ENCODE data around the gene SHISA6.

Gene SHISA6

GRCh38 chr17:11467639-11468038 is 226.6 kb downstream of the SHISA6 start:
- DNase-seq, result no peak

- DNase-seq, result no peak
Observed at GRCh38 chr17:11485336-11486100, 244.5 kb downstream of the SHISA6 start.

DNA sequence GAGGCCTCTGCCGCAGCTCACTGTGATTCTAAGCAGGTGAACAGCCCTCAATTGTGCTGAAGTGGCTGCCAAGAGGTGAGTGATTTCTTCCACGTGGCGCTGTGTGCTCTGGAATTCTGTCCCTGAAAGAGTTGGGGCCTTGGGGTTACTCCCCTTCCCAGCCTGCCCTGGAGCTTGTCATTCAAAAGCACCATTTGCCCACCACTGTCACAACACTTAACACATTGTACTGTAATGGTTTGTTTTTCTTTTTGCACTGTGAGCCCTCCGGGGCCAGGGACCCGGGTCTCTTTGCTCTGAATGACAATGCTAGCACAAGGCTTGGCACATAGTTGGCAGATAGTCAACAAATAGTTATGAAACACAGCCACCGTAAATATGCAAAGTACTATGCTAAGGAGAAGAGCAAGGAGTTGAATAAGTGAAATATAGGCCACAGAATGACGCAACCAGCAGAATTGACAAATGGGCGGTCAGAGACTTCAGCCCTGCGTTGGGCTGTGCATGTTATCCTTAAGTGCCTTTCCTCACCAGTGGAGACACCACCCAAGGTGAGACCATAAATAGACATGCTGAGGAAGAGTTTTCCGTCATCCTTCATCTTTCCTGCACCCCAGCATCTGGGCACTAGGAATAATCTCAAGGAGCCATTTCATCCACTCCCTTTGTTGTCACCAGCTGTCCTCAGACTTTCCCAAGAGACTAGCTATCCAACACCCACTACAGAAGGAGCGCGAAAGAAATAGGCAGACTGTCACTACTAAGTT is 245.3 kb downstream of the SHISA6 start:
- DNase-seq, result no peak

DNA sequence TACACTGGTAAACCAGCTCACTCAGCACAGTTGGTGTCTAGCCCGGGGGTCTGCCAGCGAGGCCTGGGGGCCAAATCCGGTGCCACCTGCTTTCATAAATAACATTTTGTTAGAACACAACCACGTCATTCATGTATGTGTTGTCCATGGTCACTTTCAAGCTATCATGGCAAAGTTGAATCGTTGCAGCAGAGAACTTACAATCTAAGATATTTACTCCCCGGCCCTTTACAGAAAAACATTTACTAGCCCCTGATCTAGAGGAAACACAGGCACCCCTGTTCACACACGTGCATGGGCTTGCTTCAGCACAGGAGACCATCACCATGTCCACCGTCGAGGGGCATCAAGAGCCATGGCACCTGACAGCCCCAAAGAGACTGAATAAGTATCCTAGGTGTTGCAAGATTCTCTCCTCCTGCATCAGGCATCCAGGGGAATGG is 245.9 kb downstream of the SHISA6 start:
- no peak for DNase-seq

DNA sequence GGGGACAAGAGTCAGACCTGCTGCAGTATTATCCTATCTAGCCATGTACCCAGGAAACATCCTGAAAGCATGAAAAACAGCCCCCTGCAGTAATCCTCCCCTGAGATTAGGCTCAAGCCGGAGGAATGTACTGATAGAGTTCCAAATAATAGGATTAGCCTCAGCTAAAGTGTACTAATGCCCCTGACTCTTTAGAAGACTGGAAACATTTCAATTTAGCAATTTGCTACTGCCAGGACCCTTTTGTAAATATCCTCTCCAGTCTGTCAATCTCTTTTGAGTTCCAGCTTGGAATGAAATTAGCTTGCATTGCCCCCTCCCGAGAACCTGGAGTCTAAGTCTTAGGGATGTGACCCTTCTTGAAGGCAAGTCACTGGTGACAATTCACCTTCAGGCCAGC is 246.5 kb downstream of the SHISA6 start:
- DNase-seq, result no peak

GRCh38 chr17:11488407-11488806 is 247.4 kb downstream of the SHISA6 start:
- no peak for DNase-seq

DNA sequence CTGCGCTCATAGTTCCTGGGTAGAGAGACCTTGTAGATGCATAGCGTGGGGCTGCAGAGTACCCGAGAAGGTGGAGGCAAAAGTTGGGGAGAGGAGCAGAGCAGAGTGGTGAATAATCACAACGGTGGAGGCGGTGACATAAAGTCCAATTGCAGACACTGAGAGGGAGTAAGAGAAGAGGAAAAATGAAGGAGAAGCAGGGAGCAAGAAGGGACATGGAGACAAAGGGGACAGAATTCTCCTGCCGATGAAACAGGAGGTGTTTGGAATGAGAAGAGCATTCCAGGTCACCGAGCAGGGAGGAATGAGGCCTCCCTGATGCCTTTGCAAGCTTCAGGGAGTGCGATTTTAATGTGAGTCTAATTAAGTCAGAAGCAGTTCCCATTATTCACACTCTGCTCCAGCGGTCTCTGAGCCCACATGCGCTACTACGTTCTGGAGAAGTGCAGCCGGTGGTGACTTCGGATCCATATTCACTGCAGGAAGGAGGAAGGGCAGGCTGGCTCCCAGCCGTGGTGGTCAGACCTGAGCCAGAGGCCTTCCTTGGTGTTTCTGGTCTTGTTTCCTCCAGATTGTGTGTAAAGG is 249.2 kb downstream of the SHISA6 start:
- DNase-seq, result no peak

GRCh38 chr17:11492511-11492910 is 251.5 kb downstream of the SHISA6 start:
- DNase-seq, result no peak

GRCh38 chr17:11493936-11494335 is 252.9 kb downstream of the SHISA6 start:
- no peak for DNase-seq

DNA sequence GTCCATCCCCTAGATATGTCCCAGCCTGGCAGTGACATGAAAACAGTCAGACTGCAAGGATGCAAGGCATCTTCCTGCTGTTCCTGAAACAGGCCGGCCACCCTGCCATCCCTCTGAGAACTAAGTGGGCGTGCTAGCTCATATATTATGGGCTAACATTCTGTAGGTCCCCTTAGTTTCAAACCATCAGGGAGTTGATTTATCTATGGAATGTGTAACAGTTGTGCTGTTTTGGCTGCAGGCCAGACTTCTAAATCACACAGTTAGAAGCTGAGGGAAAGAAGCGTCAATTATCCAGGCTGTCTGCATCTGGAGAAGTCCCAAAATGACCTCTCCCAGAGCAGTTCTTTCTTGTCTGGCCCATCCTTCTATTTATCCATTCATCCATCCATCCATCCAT is 254.6 kb downstream of the SHISA6 start:
- DNase-seq, result no peak

GRCh38 chr17:11499881-11500280 is 258.9 kb downstream of the SHISA6 start:
- DNase-seq, result no peak

DNA sequence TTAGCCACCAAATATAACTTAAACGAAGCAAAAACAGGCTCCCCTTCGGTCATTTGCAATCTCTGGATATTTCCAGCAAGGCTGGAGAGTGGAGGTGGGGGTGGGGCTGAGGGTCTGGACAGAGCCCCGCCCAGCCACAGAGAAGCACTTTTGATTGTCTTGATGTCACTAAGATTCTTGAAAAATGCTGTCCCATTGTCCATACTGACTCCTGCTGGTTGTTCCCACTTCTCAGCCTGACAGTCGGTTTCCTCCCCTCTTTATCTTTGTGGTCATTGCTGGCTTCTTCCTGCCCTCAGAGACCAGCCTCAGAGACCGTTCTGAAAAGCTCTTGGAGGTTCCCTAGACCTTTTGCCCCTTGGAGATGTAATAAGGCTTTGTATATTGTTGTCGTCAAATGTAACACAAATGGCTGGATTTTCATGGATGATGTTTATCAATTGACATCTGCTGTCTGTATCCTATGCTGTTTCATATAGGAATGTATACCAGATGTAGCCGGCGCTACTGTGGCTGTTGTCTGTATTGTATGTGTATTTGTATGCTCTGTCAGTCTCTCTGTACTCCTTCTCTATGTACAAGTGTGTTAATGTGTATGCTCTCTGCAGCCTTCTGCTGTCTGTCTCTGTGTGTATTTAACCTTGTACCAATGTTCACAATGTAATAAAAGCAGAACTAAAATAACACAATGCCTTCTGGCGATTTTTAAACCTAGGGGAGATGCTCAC is 262.5 kb downstream of the SHISA6 start:
- DNase-seq, result no peak

- DNase-seq, result no peak
Observed at GRCh38 chr17:11506635-11507034, 265.6 kb downstream of the SHISA6 start.

GRCh38 chr17:11511696-11512095 is 270.7 kb downstream of the SHISA6 start:
- no peak for DNase-seq

GRCh38 chr17:11514565-11514964 is 273.6 kb downstream of the SHISA6 start:
- no peak for DNase-seq

- DNase-seq, result no peak
Observed at GRCh38 chr17:11514981-11515680, 274.1 kb downstream of the SHISA6 start.

DNA sequence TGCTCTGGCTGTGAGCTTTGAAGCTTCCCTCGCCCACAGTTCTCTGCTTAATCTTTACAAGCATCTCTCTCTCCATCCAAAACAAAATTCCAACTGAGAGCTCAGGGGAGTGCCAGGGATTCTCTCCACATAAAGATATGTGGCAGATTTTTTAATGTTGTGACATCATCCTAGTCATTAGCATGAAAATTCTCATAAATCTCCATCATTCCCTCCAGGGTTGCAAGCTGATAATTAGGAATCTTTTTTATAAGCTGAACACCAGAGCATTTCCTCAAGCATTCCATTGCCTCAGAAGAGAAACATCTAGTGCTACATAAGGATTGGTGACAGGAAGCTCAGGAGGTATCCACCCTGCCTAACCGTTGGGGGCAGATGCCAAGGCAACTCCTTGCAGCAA is 274.9 kb downstream of the SHISA6 start:
- DNase-seq, result no peak

GRCh38 chr17:11535231-11535630 is 294.2 kb downstream of the SHISA6 start:
- DNase-seq, result no peak

DNA sequence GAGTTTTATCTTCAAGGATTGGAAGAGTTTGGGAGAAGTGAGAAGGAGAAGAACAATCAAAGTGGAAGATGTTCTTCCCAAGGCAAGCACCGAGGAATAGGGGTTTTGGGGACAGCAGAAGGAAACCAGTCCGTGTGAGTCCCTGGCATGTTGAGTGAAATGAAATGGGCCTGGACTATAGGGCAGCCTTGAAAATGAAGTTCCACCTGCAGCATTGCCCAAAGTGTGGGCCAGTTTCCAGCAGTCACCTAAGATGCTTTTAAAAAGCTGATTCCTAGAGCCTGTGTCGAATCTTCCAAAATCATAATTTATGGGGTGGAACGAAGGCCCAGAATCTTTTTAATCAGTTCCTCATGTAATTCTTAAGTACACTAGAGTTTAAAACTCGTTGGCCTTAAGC is 297.4 kb downstream of the SHISA6 start:
- DNase-seq, result no peak

- no peak for DNase-seq
Observed at GRCh38 chr17:11539637-11540036, 298.6 kb downstream of the SHISA6 start.

- no peak for DNase-seq
Observed at GRCh38 chr17:11545002-11545401, 304.0 kb downstream of the SHISA6 start.

DNA sequence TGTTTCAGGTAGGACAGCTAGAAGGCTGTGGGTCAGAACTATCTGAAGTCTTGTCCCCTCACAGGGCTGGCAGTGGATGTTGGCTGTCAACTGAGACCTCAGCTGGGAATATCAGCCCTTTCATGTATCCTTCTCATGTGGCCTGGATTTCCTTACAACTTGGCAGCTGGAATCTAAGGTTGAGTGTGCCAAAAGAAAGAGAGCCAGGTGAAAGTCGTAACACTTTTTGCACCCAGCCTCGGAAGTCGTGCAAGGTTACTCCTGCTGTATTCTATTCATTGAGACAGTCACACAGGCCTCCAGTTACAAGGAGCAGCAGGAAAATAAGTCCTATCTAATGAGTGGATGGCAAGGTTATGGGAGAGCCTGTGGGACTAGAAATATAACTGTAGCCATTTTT is 304.7 kb downstream of the SHISA6 start:
- DNase-seq, result no peak

- DNase-seq, result no peak
Observed at GRCh38 chr17:11547853-11548252, 306.8 kb downstream of the SHISA6 start.
